Esophagus muscularis mucosa (tissue), 4 donors: ENCODE results near the gene SLC35F3. TPM values are rescaled to one million over a fixed set of nuclear protein-coding genes. Genes with fewer than 3 reads are reported as not detected.

Experiments
- DNase-seq: peaks from one replicate; pipeline ENCODE4 v3.0.0-alpha.2; 2017; ENCODE audit errors: extremely low spot score
- H3K27ac ChIP-seq, 4 donors: fragments of 200-600 bp; sonication (generic); replicated peaks in 1 of 4; 1 replicate in 3 of 4; 2 replicates in 1 of 4; pipeline ENCODE4 v1.5.1; 2016 to 2019; ENCODE audit warnings: mild to moderate bottlenecking in 1 of 4
- H3K27me3 ChIP-seq, 4 donors: fragments of 200-600 bp; sonication (generic); one replicate each; pipeline versions ENCODE4 v1.5.1 to v1.6.0; 2016 to 2019
- H3K36me3 ChIP-seq, 4 donors: fragments of 200-600 bp; sonication (generic); one replicate each; pipeline ENCODE4 v1.5.1; 2016 to 2019
- H3K4me1 ChIP-seq, 4 donors: fragments of 200-600 bp; sonication (generic); one replicate each; pipeline ENCODE4 v1.5.1; 2016 to 2019
- H3K4me3 ChIP-seq, 4 donors: fragments of 200-600 bp; sonication (generic); 1 replicate in 2 of 4; 2 replicates in 2 of 4; pipeline ENCODE4 v1.5.1; 2016 to 2019; ENCODE audit warnings: mild to moderate bottlenecking in 4 of 4, moderate library complexity in 1 of 4
- H3K9me3 ChIP-seq, 4 donors: fragments of 200-600 bp; sonication (generic); 1 replicate in 3 of 4; 2 replicates in 1 of 4; pipeline ENCODE4 v1.5.1; 2016 to 2019
- CTCF ChIP-seq, 3 experiments: fragments of 200-600 bp in 2 of 3; fragments of 450-650 bp in 1 of 3; sonication (generic) in 2 of 3; IDR thresholded peaks; one replicate each; pipeline ENCODE4 v1.5.1; 2017 to 2019; ENCODE audit warnings: antibody characterized with exemption in 3 of 3, mild to moderate bottlenecking in 2 of 3, moderate library complexity in 1 of 3
- EP300 ChIP-seq: sonication (generic); formaldehyde crosslinking; IDR thresholded peaks from one replicate; pipeline ENCODE4 v1.6.1; 2017; ENCODE audit warnings: antibody characterized with exemption
- POLR2A ChIP-seq: fragments of 450-650 bp; IDR thresholded peaks from one replicate; pipeline ENCODE4 v1.6.1; 2017; ENCODE audit warnings: antibody characterized with exemption, moderate library complexity, mild to moderate bottlenecking, low read depth
- POLR2AphosphoS5 ChIP-seq, 2 donors: sonication (generic); formaldehyde crosslinking; IDR thresholded peaks; one replicate each; pipeline ENCODE4 v1.6.1; 2017; ENCODE audit warnings: antibody characterized with exemption in 2 of 2
- WGBS: methylation state at CpG from one replicate; pipeline ENCODE4 v1.1.5; 2018; 5-methylcytosine and 5-hydroxymethylcytosine counted together
- intact Hi-C: fragments of 100-400 bp; cut with DNase I; formaldehyde crosslinking; loops from one replicate; pipeline ENCODE4 v1.15.1; 2023
- total RNA-seq, 4 donors: library from RNA; depleted of rRNA; stranded (reverse); fragments of >200 nt; gene quantifications; one replicate each; pipeline versions ENCODE4 v1.1.0 to v1.2.1, GENCODE V29; 2016

Gene SLC35F3
- total RNA-seq, 4 donors from 2014 or later, result 0.34 TPM; not detected in 3

GRCh38 chr1:234212764-234213657 lies 308.5 kb downstream of the SLC35F3 start:
- TF ChIP-seq POLR2AphosphoS5 (IDR thresholded peaks at IDR 0.05) (no peak), CTCF (IDR thresholded peaks at IDR 0.05) (peak in 2 of 3 experiments; percentile 18 to 25)
- Histone ChIP-seq H3K4me3 (no peak overlapping the region), H3K36me3 (no peaks in the 10 kb centered on the region), H3K27ac (no peak overlapping the region), H3K27me3 (peaks cover 0 to 59% (median 15%) of the 10 kb centered on the region in 4 donors), H3K9me3 (no peaks in the 10 kb centered on the region), H3K4me1 (peaks cover 3 to 20% (median 16%) of the 10 kb centered on the region in 4 donors)
- 29% methylated on average over 4 of the region's 4 CpGs for WGBS
- DNase-seq, result peak; percentile 72
- intact Hi-C loops, result no loop called here

- WGBS, result 15% methylated on average over 6 of the region's 8 CpGs
- no peaks in the 10 kb centered on the region for H3K9me3 ChIP-seq
- H3K27me3 ChIP-seq, result peaks cover 0 to 59% (median 15%) of the 10 kb centered on the region in 4 donors
- H3K4me1 ChIP-seq, result peaks cover 3 to 20% (median 16%) of the 10 kb centered on the region in 4 donors
- TF ChIP-seq CTCF (IDR thresholded peaks at IDR 0.05), result no peak
- no peak for TF ChIP-seq POLR2AphosphoS5 (IDR thresholded peaks at IDR 0.05)
- no peak for TF ChIP-seq EP300
- TF ChIP-seq POLR2A, result no peak
- peak; percentile 79 for DNase-seq
- H3K4me3 ChIP-seq, result peak overlapping the region; percentile 41 to 54 (median 47)
- intact Hi-C loops, result no loop called here
- no peaks in the 10 kb centered on the region for H3K36me3 ChIP-seq
- no peak overlapping the region for H3K27ac ChIP-seq
These were observed 309.2 kb downstream of the SLC35F3 start for GRCh38 chr1:234213658-234214128.

DNA sequence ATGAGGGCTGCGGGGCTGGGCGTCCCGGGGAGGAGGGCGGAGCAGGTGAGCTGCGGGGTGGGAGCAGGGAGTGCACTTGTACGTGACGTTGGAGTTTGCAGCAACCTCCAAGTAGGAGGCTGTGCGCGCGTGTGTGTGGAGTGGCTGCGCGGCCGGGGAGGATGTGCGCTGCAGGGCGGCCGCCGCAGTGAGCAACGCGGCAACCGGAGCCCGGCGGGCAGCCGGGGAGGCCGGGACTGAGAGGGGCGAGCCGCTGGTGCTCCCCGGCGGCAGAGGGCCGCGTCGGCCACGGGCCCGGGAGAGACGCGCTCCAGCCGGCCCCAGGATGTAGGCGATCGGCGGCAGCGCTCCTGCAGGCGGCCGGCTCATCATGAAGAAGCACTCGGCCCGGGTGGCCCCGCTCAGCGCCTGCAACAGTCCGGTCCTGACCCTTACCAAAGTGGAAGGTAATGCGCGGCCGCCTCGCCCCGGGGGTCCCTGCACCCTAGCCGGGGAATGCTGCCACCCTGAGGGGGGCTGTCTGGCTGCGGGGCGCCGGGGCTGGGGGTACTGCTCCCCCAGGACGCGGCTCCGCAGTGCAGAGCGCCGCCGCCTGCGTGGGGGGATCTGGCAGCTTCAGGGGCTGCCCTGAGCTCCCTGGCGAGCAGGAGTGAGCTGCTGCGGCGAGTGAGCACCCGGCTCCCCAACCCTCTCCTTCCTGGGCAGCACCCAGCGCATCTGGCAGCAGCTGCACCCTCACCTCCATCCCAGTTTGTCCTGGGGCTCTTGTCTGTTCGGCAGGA lies 309.8 kb downstream of the SLC35F3 start:
- H3K4me1 ChIP-seq, result peaks cover 3 to 20% (median 16%) of the 10 kb centered on the region in 4 donors
- no peaks in the 10 kb centered on the region for H3K36me3 ChIP-seq
- no peak overlapping the region for H3K27ac ChIP-seq
- TF ChIP-seq POLR2AphosphoS5 (IDR thresholded peaks at IDR 0.05) (no peak), CTCF (IDR thresholded peaks at IDR 0.05) (no peak), POLR2A (no peak), EP300 (no peak)
- 0% methylated on average over 4 of the region's 69 CpGs for WGBS
- peaks cover 0 to 59% (median 15%) of the 10 kb centered on the region in 4 donors for H3K27me3 ChIP-seq
- peak overlapping the region; percentile 41 to 54 (median 47) for H3K4me3 ChIP-seq
- H3K9me3 ChIP-seq, result no peaks in the 10 kb centered on the region
- intact Hi-C loops, result no loop called here
- DNase-seq, result peak; percentile 91

DNA sequence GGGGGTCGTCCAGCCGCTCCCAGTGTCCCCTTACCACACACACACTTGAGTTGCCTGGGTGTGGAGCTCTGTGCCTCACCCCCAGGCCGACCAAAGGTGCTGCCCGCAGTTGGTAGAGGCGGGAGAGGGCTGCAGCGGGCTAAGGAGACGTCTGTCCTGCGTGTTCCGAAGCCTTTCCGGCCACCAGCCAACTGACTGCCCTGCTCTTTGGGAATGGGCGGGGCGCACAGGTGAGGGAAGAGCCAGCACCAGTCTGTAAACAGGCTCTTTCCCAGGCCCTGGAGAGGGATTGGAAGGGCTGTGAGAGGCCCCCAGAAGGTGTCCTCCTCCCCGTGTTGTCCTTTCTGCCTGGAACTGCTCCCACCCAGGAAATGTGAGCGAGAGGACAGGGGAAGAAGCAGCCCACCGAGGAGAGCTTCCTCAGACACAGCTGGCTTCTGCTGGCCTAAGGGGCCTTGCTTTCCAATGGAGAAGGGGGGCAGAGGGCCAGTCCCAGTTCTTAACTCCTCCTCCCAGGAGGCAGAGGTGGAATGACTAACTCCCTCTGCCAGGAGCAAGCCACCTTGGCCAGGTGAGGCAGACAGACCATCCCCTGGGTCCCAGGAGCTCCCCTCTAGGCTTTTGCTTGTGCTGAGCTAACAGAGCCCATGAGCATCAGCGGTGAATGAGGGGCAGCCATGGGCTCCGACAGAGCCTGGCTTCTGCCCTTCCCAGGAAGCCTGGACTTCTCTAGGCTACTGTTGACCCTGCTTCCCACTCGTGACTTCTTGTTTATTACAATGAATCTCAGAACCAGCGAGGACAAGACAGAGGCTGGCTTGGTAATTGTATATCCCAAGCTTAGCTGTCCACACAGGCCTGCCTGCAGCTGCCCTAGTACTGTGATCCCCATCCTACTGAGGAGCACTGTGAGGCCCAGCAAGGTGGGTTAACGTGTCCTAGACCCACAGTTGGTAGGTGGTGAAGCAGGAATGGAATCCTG lies 310.7 kb downstream of the SLC35F3 start:
- H3K4me1 ChIP-seq, result peaks cover 3 to 20% (median 16%) of the 10 kb centered on the region in 4 donors
- TF ChIP-seq POLR2AphosphoS5 (IDR thresholded peaks at IDR 0.05) (no peak), CTCF (IDR thresholded peaks at IDR 0.05) (no peak)
- intact Hi-C loops, result no loop called here
- peak overlapping the region; percentile 41 to 54 (median 47) for H3K4me3 ChIP-seq
- H3K27me3 ChIP-seq, result peaks cover 0 to 63% (median 15%) of the 10 kb centered on the region in 4 donors
- H3K36me3 ChIP-seq, result no peaks in the 10 kb centered on the region
- no peaks in the 10 kb centered on the region for H3K9me3 ChIP-seq
- WGBS, result 71% methylated on average over 6 of the region's 20 CpGs
- no peak for DNase-seq
- no peak overlapping the region for H3K27ac ChIP-seq
